IPS-18c (cell line): ENCODE data around the gene KRT31.
"Not testable (repeated sequence)": the region's sequence is repeated elsewhere in the genome, so short reads cannot be mapped to it uniquely, and the experiment has no call there.

ENCODE experiments used
- H3K4me3 ChIP-seq: 2 replicates; pipeline ENCODE4 v1.7.0; 2013; ENCODE audit warnings: low read depth, mild to moderate bottlenecking, low read length, moderate library complexity; ENCODE audit not compliant: insufficient read depth
- H3K9me3 ChIP-seq: one replicate; pipeline ENCODE4 v1.6.1; 2013; ENCODE audit warnings: mild to moderate bottlenecking, low read length, moderate library complexity; ENCODE audit not compliant: control insufficient read depth, insufficient read depth

The KRT31 gene

GRCh38 chr17:41396340-41396739, 1.1 kb downstream of the KRT31 start:
- H3K9me3 ChIP-seq = no peaks in the 10 kb centered on the region
- no peak overlapping the region for H3K4me3 ChIP-seq

GRCh38 chr17:41395611-41396010, 1.8 kb downstream of the KRT31 start:
- Histone ChIP-seq H3K9me3 (no peaks in the 10 kb centered on the region), H3K4me3 (no peak overlapping the region)

GRCh38 chr17:41395044-41395443, 2.4 kb downstream of the KRT31 start:
- not testable (repeated sequence) for H3K9me3 ChIP-seq, H3K4me3 ChIP-seq

DNA sequence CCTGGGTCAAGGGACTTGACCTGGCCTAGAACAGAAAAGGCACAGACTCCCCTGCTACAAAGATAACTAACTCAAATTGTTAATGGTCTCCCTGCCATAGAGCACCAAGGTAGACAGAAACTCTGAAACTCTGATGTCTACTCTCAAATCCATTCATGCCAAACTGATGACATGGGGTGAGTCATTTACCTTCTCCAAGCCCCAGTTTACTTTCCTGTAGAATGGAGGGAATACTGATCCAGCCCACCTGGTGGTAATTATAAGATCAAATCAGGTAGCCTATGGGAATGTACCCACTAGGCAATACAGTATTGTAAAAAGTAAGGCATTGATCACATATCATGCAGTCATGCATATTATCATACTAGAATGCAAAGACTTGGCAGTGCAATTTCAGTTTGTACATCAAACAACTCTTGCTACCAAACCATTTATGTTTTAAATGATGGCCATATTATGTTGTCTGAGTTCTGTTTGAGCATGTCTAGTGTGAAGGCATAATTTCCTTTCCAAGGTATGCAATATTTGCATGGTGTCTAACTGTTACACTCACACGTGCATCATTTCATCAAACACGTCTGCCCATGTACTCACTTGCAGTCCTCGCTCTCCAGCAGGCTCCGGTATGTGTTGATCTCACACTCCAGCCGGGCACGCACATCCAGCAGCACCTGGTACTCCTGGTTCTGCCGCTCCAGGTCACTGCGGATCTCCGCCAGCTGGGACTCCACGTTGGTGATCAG, 3.0 kb downstream of the KRT31 start:
- H3K4me3 ChIP-seq = no peak overlapping the region
- no peaks in the 10 kb centered on the region for H3K9me3 ChIP-seq

DNA sequence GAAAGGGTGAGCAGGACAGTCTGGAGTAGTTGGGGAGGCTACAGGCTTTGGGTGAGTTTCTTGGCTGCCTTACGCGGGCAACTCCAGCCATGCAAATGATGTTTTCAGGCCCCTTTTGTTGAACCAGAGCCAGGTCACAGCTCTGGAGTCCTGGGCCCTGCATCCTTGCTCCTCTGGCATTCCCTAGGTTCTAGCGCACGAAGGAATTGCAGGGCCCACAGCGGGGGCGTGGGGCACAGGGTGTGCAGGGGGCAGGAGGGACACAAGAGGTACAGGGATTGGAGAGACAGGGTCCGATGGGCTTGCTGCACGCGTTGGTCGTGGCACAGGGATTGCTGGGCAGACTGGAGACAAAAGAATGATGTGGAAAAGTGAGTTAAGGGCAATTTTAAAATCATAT, 3.6 kb downstream of the KRT31 start:
- no peaks in the 10 kb centered on the region for H3K9me3 ChIP-seq
- no peak overlapping the region for H3K4me3 ChIP-seq

GRCh38 chr17:41393294-41393693, 4.1 kb downstream of the KRT31 start:
- H3K4me3 ChIP-seq = no peak overlapping the region

DNA sequence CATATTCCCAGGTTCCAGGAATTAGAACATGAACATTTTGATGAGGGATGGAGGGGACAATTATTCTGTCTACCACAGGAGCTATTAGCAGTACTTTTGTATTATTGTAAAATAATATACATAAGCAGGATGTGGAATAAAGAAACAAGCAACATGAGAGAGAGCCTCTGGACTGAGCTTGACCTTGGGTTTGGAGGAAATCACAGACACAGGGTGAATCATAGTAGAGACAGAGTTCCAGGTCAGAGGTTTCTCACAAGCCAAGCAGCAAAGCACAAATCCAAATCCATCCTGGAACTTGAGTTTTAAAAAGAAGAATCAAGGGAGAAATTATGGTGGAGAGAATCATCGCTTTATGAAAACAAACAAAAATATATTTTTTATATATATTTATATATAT, 5.1 kb downstream of the KRT31 start:
- H3K9me3 ChIP-seq = no peaks in the 10 kb centered on the region
- H3K4me3 ChIP-seq = no peak overlapping the region

More at GRCh38 chr17:41393294-41393693, 4.1 kb downstream of the KRT31 start:
- H3K9me3 ChIP-seq = no peaks in the 10 kb centered on the region

GRCh38 chr17:41391535-41391934, 5.9 kb downstream of the KRT31 start:
- H3K4me3 ChIP-seq = no peak overlapping the region
- no peaks in the 10 kb centered on the region for H3K9me3 ChIP-seq

DNA sequence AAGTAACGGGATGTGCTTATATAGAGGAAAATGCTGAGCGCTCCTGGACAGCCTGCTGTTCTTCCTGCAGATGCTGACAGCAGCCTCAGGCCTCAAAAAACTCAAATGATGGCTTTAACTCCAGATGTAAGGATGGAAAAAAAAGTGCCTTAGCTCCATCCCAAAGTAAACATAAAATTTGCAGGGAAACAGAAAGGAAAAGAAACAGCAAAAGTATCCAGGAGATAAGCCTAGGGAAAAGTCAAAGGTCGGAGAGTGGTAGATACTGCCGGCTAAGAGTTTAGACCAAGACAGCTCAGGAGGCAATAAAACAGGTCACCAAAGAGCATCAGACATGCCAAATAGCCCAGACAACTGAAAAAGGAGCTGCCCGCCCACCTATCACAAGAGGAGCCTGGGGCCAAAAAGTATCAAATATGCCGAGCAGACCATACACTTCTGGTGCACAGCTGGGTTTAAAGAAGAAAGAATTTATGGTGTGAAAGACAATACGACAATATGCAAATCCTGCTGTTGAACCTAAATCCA, 6.9 kb downstream of the KRT31 start:
- Histone ChIP-seq H3K4me3 (no peak overlapping the region), H3K9me3 (no peaks in the 10 kb centered on the region)

DNA sequence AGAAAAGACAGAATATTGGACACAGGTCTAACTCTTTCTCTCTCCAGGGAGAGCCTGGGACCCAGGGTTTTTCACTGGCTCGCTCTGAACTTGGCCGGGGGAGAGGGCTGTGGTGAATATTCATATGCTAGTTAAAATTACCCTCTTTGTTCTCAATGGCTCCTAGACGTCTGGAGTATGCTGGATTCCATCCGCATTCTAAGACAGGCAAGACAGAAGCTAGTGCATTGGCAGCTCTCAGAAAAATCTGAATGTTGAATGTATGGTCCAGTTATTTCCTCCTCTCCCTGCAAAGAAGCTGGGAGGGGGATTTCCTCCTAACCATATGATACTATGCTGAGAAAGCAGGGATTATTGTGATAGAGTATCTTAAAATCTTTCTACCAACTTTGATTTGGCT, 9.7 kb downstream of the KRT31 start:
- H3K9me3 ChIP-seq = no peaks in the 10 kb centered on the region
- no peak overlapping the region for H3K4me3 ChIP-seq

- H3K9me3 ChIP-seq = no peaks in the 10 kb centered on the region
- no peak overlapping the region for H3K4me3 ChIP-seq
These were observed 11.2 kb downstream of the KRT31 start for GRCh38 chr17:41386227-41386626.

- H3K9me3 ChIP-seq = peaks cover 2% of the 10 kb centered on the region
- no peak overlapping the region for H3K4me3 ChIP-seq
These were observed 13.7 kb downstream of the KRT31 start for GRCh38 chr17:41383690-41384089.

GRCh38 chr17:41382394-41382793, 15.0 kb downstream of the KRT31 start:
- Histone ChIP-seq H3K4me3 (no peak overlapping the region), H3K9me3 (peaks cover 2% of the 10 kb centered on the region)

- H3K4me3 ChIP-seq, H3K9me3 ChIP-seq: not testable (repeated sequence)
These were observed 15.5 kb downstream of the KRT31 start, which contains the start of gene KRT34 for GRCh38 chr17:41381943-41382342. TSS of gene KRT34 (minus strand) at chr17:41382306. CDS start at chr17:41382246, 60 bp downstream.

GRCh38 chr17:41380091-41380490, 17.3 kb downstream of the KRT31 start:
- not testable (repeated sequence) for H3K9me3 ChIP-seq, H3K4me3 ChIP-seq

- H3K4me3 ChIP-seq = no peak overlapping the region
These were observed 19.9 kb downstream of the KRT31 start for GRCh38 chr17:41377546-41377945.

GRCh38 chr17:41369713-41370112, 27.7 kb downstream of the KRT31 start, which contains the start of gene KRT33B:
TSS of gene KRT33B (minus strand) at chr17:41369813. CDS start at chr17:41369750, 63 bp downstream.
- no peak within 1 kb of the TSS for H3K4me3 ChIP-seq
- H3K9me3 ChIP-seq = no peaks in the 10 kb centered on the region

More at GRCh38 chr17:41377546-41377945, 19.9 kb downstream of the KRT31 start:
- H3K9me3 ChIP-seq = peaks cover 2% of the 10 kb centered on the region

- H3K4me3 ChIP-seq = no peak overlapping the region
- H3K9me3 ChIP-seq = no peaks in the 10 kb centered on the region
These were observed 28.4 kb downstream of the KRT31 start for GRCh38 chr17:41369023-41369422.
